GM12892 (cell line): ENCODE data around the gene TSR3.

Source experiments
- POLR2AphosphoS5 ChIP-seq: IDR thresholded peaks from 2 replicates; pipeline ENCODE4 v1.6.1; 2011; ENCODE audit warnings: low read depth, low read length, control low read depth
- TAF1 ChIP-seq: IDR thresholded peaks from 2 replicates; pipeline ENCODE4 v1.6.1; 2011; ENCODE audit warnings: low read depth, mild to moderate bottlenecking, control low read depth, low read length, borderline replicate concordance

GRCh38 chr16:1350691-1351090 lies 987 bp downstream of the TSR3 start:
- no peak for TF ChIP-seq POLR2AphosphoS5
- TF ChIP-seq TAF1, result no peak
